Fibroblast of lung (primary cell): Measurements from ENCODE around the gene LRP8. TPM values are rescaled to one million over a fixed set of nuclear protein-coding genes. Genes with fewer than 3 reads are reported as not detected.

Experiments
- DNase-seq, 2 donors: peaks; one replicate each; pipeline versions ENCODE4 v3.0.0 to v3.0.0-alpha.2; 2010; ENCODE audit warnings: low read depth in 2 of 2
- H2AFZ ChIP-seq: 2 replicates; pipeline ENCODE4 v1.5.1; 2012; ENCODE audit warnings: low read length, control low read depth, inconsistent platforms
- H3K27ac ChIP-seq: 2 replicates; pipeline ENCODE4 v1.5.1; 2011; ENCODE audit warnings: low read length, control low read depth; ENCODE audit not compliant: insufficient read depth
- H3K27me3 ChIP-seq: 2 replicates; pipeline ENCODE4 v1.5.1; 2011; ENCODE audit warnings: mild to moderate bottlenecking, low read length; ENCODE audit not compliant: control insufficient read depth, insufficient read depth
- H3K36me3 ChIP-seq: 2 replicates; pipeline ENCODE4 v1.5.1; 2011; ENCODE audit warnings: low read length; ENCODE audit not compliant: control insufficient read depth, insufficient read depth
- H3K4me1 ChIP-seq: 2 replicates; pipeline ENCODE4 v1.5.1; 2011; ENCODE audit warnings: low read length; ENCODE audit not compliant: control insufficient read depth, insufficient read depth; ENCODE audit errors: extremely low read depth
- H3K4me2 ChIP-seq: 2 replicates; pipeline ENCODE4 v1.5.1; 2011; ENCODE audit warnings: low read length, control low read depth; ENCODE audit not compliant: insufficient read depth; ENCODE audit errors: extremely low read depth
- H3K4me3 ChIP-seq, 4 experiments: fragments of 200-600 bp in 1 of 4; sonication (generic) in 1 of 4; replicated peaks in 1 of 4; 2 replicates each; pipeline ENCODE4 v1.5.1; 2011 to 2016; ENCODE audit warnings: low read length in 4 of 4, low read depth in 3 of 4, mild to moderate bottlenecking in 3 of 4, control low read depth in 2 of 4, inconsistent platforms in 1 of 4, mixed read lengths in 1 of 4; ENCODE audit not compliant: insufficient read depth in 1 of 4; ENCODE audit errors: control extremely low read depth in 1 of 4
- H3K79me2 ChIP-seq: 2 replicates; pipeline ENCODE4 v1.5.1; 2012; ENCODE audit warnings: mild to moderate bottlenecking, low read length, inconsistent platforms; ENCODE audit not compliant: control insufficient read depth, insufficient read depth
- H3K9ac ChIP-seq: 2 replicates; pipeline ENCODE4 v1.5.1; 2011; ENCODE audit warnings: mild to moderate bottlenecking, low read length, control low read depth; ENCODE audit not compliant: insufficient read depth
- H3K9me3 ChIP-seq: 2 replicates; pipeline ENCODE4 v1.5.1; 2012; ENCODE audit warnings: low read depth, low read length; ENCODE audit not compliant: control insufficient read depth, insufficient read depth
- H4K20me1 ChIP-seq: 2 replicates; pipeline ENCODE4 v1.5.1; 2011; ENCODE audit warnings: low read length; ENCODE audit not compliant: control insufficient read depth, insufficient read depth; ENCODE audit errors: extremely low read depth
- EZH2 ChIP-seq: IDR thresholded peaks from 2 replicates; pipeline ENCODE4 v1.5.1; 2012; ENCODE audit warnings: low read length, control low read depth, mild to moderate bottlenecking; ENCODE audit errors: missing control alignments
- polyA plus RNA-seq, 2 donors: library from polyadenylated mRNA; depleted of rRNA in 1 of 2; stranded (reverse) in 1 of 2; unstranded in 1 of 2; fragments of >200 nt; gene quantifications; 2 replicates each; pipeline ENCODE4 v1.2.1, GENCODE V29; 2011 to 2012; ENCODE audit warnings: missing spikeins in 1 of 2
- total RNA-seq: library from RNA; depleted of rRNA; stranded (reverse); fragments of >200 nt; gene quantifications from 2 replicates; pipeline ENCODE4 v1.2.1, GENCODE V29; 2014
- TF ChIP-seq, protein P1 (sequence below), 2 donors: IDR thresholded peaks in 1 of 2; conservative IDR thresholded peaks in 1 of 2; 1 replicate in 1 of 2; 2 replicates in 1 of 2; pipeline ENCODE4 v1.5.1; 2011 to 2012; ENCODE audit warnings: low read length in 2 of 2, control low read depth in 1 of 2, inconsistent platforms in 1 of 2, low read depth in 1 of 2, mild to moderate bottlenecking in 1 of 2

The LRP8 gene
- total and polyA plus RNA-seq, 2 donors (not counting 1 experiment from before 2014, with no cell fraction given): 8.4 to 10.3 TPM

GRCh38 chr1:53361541-53361961, 33.7 kb upstream of the LRP8 start:
- Histone ChIP-seq H3K9ac (no peak overlapping the region), H3K36me3 (no peaks in the 10 kb centered on the region), H3K79me2 (no peaks in the 10 kb centered on the region), H3K4me2 (no peak overlapping the region), H3K27me3 (peaks cover 2% of the 10 kb centered on the region), H3K4me3 (no peak overlapping the region), H3K9me3 (no peaks in the 10 kb centered on the region), H3K27ac (no peak overlapping the region), H2AFZ (no peak overlapping the region), H4K20me1 (no peaks in the 10 kb centered on the region), H3K4me1 (no peaks in the 10 kb centered on the region)
- no peak for TF ChIP-seq EZH2
- TF ChIP-seq, protein P1, sequence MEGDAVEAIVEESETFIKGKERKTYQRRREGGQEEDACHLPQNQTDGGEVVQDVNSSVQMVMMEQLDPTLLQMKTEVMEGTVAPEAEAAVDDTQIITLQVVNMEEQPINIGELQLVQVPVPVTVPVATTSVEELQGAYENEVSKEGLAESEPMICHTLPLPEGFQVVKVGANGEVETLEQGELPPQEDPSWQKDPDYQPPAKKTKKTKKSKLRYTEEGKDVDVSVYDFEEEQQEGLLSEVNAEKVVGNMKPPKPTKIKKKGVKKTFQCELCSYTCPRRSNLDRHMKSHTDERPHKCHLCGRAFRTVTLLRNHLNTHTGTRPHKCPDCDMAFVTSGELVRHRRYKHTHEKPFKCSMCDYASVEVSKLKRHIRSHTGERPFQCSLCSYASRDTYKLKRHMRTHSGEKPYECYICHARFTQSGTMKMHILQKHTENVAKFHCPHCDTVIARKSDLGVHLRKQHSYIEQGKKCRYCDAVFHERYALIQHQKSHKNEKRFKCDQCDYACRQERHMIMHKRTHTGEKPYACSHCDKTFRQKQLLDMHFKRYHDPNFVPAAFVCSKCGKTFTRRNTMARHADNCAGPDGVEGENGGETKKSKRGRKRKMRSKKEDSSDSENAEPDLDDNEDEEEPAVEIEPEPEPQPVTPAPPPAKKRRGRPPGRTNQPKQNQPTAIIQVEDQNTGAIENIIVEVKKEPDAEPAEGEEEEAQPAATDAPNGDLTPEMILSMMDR (conservative IDR thresholded peaks at IDR 0.05 in 1 of 2, IDR thresholded peaks at IDR 0.05 in 1 of 2; ENCODE audit: low read depth in 1 of 2, low read length in 2 of 2): no peak
- DNase-seq: no peak

DNA sequence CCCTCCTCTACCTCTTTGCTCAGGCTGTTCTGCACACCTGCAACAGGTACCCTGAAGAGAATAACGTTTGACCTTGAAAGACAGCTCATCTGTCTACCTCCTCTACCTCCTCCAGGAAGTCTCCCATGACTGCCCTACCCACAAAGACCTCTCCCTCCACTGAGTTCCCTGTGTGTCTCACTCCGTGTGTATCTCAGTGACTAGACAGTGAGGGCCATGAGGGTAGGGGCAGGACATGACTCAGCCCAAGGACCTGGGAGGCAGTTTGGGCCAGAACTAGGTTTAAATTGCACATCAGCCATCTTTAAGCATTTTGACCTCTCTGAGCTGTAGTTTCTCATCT, 32.0 kb upstream of the LRP8 start:
- Histone ChIP-seq H4K20me1 (no peaks in the 10 kb centered on the region), H3K79me2 (no peaks in the 10 kb centered on the region), H3K27me3 (peaks cover 2% of the 10 kb centered on the region), H3K4me3 (no peak overlapping the region), H3K9me3 (no peaks in the 10 kb centered on the region), H3K4me2 (no peak overlapping the region), H3K9ac (no peak overlapping the region), H3K27ac (no peak overlapping the region), H2AFZ (no peak overlapping the region), H3K4me1 (no peaks in the 10 kb centered on the region), H3K36me3 (no peaks in the 10 kb centered on the region)
- TF ChIP-seq, protein P1 (conservative IDR thresholded peaks at IDR 0.05 in 1 of 2, IDR thresholded peaks at IDR 0.05 in 1 of 2; ENCODE audit: low read depth in 1 of 2, low read length in 2 of 2): no peak
- no peak for TF ChIP-seq EZH2
- no peak for DNase-seq

- TF ChIP-seq, protein P1 (conservative IDR thresholded peaks at IDR 0.05 in 1 of 2, IDR thresholded peaks at IDR 0.05 in 1 of 2; ENCODE audit: low read depth in 1 of 2, low read length in 2 of 2): no peak
- no peak for TF ChIP-seq EZH2
- no peak overlapping the region for H2AFZ ChIP-seq
Observed at GRCh38 chr1:53359225-53359933, 31.5 kb upstream of the LRP8 start.

More at GRCh38 chr1:53359225-53359933, 31.5 kb upstream of the LRP8 start:
- Histone ChIP-seq H3K79me2 (no peaks in the 10 kb centered on the region), H3K4me3 (no peak overlapping the region), H3K9me3 (no peaks in the 10 kb centered on the region), H3K27ac (no peak overlapping the region), H3K36me3 (no peaks in the 10 kb centered on the region), H3K27me3 (peaks cover 2% of the 10 kb centered on the region), H3K4me1 (no peaks in the 10 kb centered on the region), H3K4me2 (no peak overlapping the region), H3K9ac (no peak overlapping the region), H4K20me1 (no peaks in the 10 kb centered on the region)
- DNase-seq: no peak
